HUES64 (cell line): Measurements from ENCODE around the gene FRMPD1.

Experiments used
- H3K27ac ChIP-seq: 2 replicates; pipeline ENCODE4 v1.7.0; 2013; ENCODE audit warnings: low read depth, low read length, inconsistent platforms
- H3K27me3 ChIP-seq: 2 replicates; pipeline ENCODE4 v1.6.1; 2013; ENCODE audit warnings: mild to moderate bottlenecking, low read length; ENCODE audit not compliant: insufficient read depth
- H3K36me3 ChIP-seq: 2 replicates; pipeline ENCODE4 v1.6.1; 2013; ENCODE audit warnings: mild to moderate bottlenecking, low read length; ENCODE audit not compliant: insufficient read depth
- H3K4me1 ChIP-seq: 2 replicates; pipeline ENCODE4 v1.6.1; 2013; ENCODE audit warnings: mild to moderate bottlenecking, low read length, moderate library complexity; ENCODE audit not compliant: insufficient read depth
- H3K4me3 ChIP-seq: 2 replicates; pipeline ENCODE4 v1.5.1; 2013; ENCODE audit warnings: mild to moderate bottlenecking, low read length, moderate library complexity
- H3K9ac ChIP-seq: 2 replicates; pipeline ENCODE4 v1.6.1; 2013; ENCODE audit warnings: mild to moderate bottlenecking, low read depth, low read length
- H3K9me3 ChIP-seq: 2 replicates; pipeline ENCODE4 v1.6.1; 2013; ENCODE audit warnings: low read depth, low read length; ENCODE audit not compliant: insufficient read depth
- WGBS: fragments of 150-250, 120-280 bp; methylation state at CpG from one replicate; pipeline ENCODE4 v1.1.7; 2013; ENCODE audit warnings: missing lambda C conversion rate; 5-methylcytosine and 5-hydroxymethylcytosine counted together

The FRMPD1 gene

DNA sequence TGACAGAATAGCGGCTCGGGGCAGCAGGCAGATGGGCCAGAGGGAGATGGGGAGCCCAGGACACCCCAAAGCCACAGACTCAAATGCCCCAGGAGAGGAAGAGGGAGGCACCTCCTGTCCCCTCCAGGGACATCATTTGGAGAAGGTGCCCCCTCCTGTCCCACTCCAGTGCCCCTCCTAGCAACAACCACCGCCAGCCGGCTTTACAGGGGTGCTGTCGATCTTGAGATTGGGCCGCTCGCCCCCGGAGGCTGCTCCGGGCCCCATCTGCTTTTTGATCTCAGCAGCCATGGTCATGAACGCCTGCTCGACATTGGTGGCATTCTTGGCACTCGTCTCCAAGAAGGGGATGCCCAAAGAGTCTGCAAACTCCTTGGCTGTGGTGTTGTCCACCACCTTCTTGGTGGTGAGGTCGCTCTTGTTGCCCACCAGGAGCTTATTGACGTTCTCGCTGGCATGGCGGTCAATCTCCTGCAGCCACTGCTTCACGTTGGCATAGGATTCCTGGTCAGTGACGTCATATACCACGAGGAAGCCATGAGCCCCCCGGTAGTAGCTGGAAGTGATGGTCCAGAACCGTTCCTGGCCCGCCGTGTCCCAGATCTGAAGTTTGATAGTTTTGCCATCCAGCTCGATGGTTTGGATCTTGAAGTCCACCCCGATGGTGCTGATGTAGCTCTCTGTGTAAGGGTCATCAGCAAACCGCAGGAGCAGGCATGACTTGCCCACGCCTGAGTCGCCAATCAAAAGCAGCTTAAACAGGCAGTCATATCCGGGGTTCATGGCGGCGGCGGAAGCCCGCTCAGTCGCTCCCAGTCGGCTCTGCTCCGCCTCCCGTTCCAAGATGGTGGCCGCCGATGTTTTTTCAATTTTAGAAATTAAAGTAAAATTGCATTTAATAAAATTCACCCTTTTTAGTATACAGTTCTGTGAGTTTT is 14.0 kb upstream of the FRMPD1 start:
- no peak overlapping the region for H3K4me3 ChIP-seq
- 95% methylated on average over 37 of the region's 39 CpGs for WGBS
- no peak overlapping the region for H3K27ac ChIP-seq
- no peaks in the 10 kb centered on the region for H3K4me1 ChIP-seq
- H3K9ac ChIP-seq, result no peak overlapping the region
- no peaks in the 10 kb centered on the region for H3K36me3 ChIP-seq
- H3K9me3 ChIP-seq, result no peaks in the 10 kb centered on the region
- H3K27me3 ChIP-seq, result no peaks in the 10 kb centered on the region

DNA sequence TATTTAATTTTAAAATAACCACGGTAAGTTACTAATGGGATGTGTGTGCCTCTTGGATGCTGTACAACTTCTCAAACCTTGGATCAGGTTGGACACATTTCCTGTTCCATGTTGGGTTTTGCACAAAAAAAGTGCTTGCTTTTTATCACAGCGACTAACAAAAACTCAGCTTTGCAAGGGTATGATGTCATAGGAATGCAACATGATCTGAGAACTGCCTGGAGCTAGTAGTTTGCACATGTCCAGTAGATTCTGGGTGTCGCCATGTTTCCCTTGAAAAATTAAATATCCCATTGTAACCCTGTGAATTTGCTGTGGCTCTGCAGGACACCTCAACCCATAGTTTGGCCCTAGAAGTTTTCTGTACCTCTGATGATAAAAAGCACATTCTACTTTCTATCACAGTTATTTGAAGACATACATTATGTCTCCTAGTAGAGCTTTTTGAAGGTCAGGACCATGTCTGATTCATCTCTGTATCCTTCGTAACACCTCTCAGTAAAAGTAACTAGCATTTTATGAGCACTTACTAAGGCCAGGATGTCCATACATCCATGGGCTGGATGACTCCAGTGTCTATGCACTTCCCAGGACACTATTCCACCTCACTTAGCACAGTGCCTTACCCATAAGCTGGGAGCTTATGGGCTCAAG is 11.5 kb upstream of the FRMPD1 start:
- Histone ChIP-seq H3K36me3 (no peaks in the 10 kb centered on the region), H3K4me3 (no peak overlapping the region), H3K9me3 (no peaks in the 10 kb centered on the region), H3K9ac (no peak overlapping the region), H3K27ac (no peak overlapping the region), H3K27me3 (0 out of 2 replicates have a peak, but pooled peaks cover 4% of the 10 kb centered on the region), H3K4me1 (no peaks in the 10 kb centered on the region)
- 95% methylated on average over 4 of the region's 4 CpGs for WGBS

DNA sequence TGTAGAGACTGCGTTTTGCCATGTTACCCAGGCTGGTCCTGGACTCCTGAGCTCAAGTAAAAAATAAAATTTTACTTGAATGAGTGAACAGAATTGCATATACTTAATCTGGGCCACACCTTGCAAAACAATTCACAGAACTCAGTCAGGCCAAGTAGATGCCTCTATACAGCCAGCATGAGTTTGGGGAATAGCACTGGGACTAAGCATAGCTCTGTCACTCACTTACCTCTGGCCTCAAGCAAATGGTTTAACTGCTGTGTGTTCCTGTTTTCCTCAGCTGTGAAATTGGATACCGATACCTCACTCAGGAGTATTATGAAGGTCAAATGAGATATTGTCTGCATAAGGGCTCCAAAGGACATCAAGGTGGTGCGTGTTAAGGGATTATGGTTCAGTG is 10.9 kb upstream of the FRMPD1 start:
- WGBS, result 86% methylated on average over 3 of the region's 3 CpGs
- no peaks in the 10 kb centered on the region for H3K36me3 ChIP-seq
- no peaks in the 10 kb centered on the region for H3K9me3 ChIP-seq
- H3K27me3 ChIP-seq, result peaks cover 9% of the 10 kb centered on the region; the same call in 1 of the 2 replicates
- no peak overlapping the region for H3K4me3 ChIP-seq
- H3K9ac ChIP-seq, result no peak overlapping the region
- H3K27ac ChIP-seq, result no peak overlapping the region
- H3K4me1 ChIP-seq, result no peaks in the 10 kb centered on the region

DNA sequence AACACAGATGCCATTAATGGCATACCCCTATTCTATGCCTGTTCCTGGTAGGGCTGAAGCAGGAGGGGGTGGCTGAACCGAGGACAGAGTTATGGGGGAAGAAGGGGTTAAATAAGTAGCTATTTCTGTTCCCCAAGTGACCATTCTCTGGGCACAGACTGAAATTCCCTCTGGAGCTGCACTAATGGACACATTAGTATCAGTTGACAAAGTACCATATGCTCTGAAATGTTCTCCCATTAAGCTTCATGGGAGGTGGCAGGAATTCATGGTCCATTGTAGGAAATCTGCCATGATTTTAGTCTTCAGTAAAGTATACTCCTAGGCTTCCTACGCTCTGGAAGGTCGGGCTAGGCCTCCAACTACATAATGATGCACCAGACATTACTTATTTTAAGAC is 10.5 kb upstream of the FRMPD1 start:
- H3K36me3 ChIP-seq, result no peaks in the 10 kb centered on the region
- no peak overlapping the region for H3K4me3 ChIP-seq
- 90% methylated on average over 3 of the region's 3 CpGs for WGBS
- H3K4me1 ChIP-seq, result no peaks in the 10 kb centered on the region
- no peak overlapping the region for H3K27ac ChIP-seq
- H3K9me3 ChIP-seq, result no peaks in the 10 kb centered on the region
- no peak overlapping the region for H3K9ac ChIP-seq
- H3K27me3 ChIP-seq, result peaks cover 13% of the 10 kb centered on the region; the same call in 1 of the 2 replicates

DNA sequence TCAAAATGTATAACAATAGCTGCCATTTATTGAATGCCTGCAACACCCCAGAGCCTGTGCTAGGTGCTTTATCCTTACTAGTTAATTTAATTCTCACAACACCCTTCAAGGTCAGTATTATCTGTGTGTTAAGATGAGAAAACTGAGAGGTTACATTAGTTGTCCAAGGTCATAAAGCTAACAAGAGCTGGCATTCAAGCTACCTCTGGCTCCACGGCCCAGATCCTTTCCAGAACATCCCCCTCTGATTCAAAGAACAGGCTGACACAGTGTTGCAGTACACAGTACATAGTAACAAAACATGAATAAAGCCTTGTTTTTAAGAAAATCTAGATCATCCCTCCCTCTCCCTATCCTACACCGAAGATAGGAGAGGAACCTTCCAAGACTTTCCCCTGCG is 9.4 kb upstream of the FRMPD1 start:
- Histone ChIP-seq H3K4me3 (no peak overlapping the region), H3K36me3 (no peaks in the 10 kb centered on the region), H3K27ac (no peak overlapping the region), H3K4me1 (no peaks in the 10 kb centered on the region), H3K9ac (no peak overlapping the region), H3K27me3 (peaks cover 24% of the 10 kb centered on the region), H3K9me3 (no peaks in the 10 kb centered on the region)
- WGBS, result 94% methylated on average over 3 of the region's 3 CpGs

DNA sequence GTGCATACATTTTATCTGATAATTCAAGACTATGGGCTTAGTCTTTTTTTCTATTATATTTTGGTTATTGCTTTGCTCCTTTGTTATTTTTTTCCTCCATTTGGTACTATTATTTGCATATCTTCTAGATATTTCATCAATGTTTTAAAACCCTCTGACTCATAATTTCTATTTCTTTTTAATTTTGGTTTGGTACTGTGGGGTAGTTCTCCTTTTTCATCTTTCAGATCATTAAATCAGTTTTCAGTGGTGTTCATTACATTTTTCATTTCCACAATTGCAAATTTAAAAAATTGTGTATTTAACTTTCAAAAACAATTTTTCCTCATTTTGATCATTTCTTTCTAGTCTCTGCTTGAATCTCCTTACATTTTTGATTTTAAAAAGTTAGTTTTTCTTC is 7.5 kb upstream of the FRMPD1 start:
- Histone ChIP-seq H3K9me3 (no peaks in the 10 kb centered on the region), H3K36me3 (no peaks in the 10 kb centered on the region), H3K4me1 (no peaks in the 10 kb centered on the region), H3K27ac (no peak overlapping the region), H3K9ac (no peak overlapping the region), H3K4me3 (no peak overlapping the region), H3K27me3 (peaks cover 39% of the 10 kb centered on the region)

DNA sequence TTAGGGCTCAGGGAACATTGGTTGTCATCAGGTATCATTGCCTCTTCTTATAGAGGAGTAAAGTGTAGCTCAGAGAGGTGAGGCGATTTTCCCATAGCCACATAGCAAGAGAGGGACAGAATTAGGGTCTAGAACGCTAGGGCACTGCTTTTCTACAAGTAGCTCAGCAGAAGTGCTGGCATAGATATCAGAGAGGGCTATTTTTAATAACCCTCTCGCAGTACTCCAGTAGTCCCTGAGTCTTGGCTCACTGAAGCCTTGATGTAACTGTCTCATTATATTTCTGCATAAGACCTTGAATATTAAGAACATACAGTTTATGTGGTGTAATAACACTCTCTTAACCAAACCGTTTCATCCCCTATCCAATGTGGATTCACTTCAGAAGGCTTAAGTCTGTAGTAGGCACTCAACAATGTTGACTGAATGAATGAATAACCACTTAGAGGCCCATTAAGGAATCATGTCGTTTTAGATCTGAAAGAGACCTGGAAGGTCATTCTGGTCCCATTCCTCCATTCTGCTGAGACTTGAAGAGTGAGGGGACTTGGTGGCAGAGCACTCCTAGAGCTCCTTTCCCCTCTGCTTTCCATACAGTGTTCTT is 4.7 kb upstream of the FRMPD1 start:
- H3K9ac ChIP-seq, result no peak overlapping the region

DNA sequence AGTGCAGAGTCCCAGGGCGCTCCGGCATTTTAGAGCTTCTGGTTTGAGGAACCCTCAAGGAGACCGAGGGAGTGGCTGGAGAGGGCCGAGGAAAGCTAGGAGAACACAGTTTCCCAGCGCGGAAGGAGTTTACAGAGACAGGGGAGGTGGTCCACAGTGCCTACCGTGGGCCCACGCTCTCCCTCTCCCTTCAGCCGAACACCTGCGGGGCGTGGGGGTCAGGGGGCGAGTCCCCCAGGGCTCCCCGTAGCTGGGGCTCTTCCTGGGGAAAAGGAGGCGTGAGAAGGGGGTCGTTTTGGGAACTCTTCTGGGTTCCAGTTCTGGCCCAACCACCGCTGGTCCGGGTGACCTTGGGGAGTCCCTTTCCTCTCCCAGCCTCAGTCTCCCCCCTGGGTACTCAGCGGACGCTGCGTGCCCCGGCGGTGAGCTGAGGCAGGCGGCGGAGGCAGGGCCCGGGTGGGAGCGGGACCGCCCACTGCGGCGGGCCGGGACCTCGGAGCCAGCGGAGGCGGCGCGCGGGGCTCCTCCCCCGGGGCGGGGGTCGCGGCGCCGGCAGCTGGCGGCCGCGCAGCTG is 368 bp upstream of the FRMPD1 start:
- no peaks in the 10 kb centered on the region for H3K36me3 ChIP-seq
- H3K27ac ChIP-seq, result no peak overlapping the region
- H3K9me3 ChIP-seq, result no peaks in the 10 kb centered on the region
- peak overlapping the region; percentile 78 for H3K4me3 ChIP-seq
- H3K9ac ChIP-seq, result no peak overlapping the region; the same call in 1 of the 2 replicates
- WGBS, result 16% methylated on average over 41 of the region's 45 CpGs
- 0 out of 2 replicates have a peak, but pooled peaks cover 3% of the 10 kb centered on the region for H3K4me1 ChIP-seq
- peaks cover 93% of the 10 kb centered on the region for H3K27me3 ChIP-seq

More for the DNA sequence above, 4.7 kb upstream of the FRMPD1 start:
- 79% methylated on average over 5 of the region's 5 CpGs for WGBS
- H3K9me3 ChIP-seq, result no peaks in the 10 kb centered on the region
- H3K36me3 ChIP-seq, result no peaks in the 10 kb centered on the region
- H3K27me3 ChIP-seq, result peaks cover 66% of the 10 kb centered on the region
- H3K27ac ChIP-seq, result no peak overlapping the region
- no peaks in the 10 kb centered on the region for H3K4me1 ChIP-seq
- H3K4me3 ChIP-seq, result no peak overlapping the region

DNA sequence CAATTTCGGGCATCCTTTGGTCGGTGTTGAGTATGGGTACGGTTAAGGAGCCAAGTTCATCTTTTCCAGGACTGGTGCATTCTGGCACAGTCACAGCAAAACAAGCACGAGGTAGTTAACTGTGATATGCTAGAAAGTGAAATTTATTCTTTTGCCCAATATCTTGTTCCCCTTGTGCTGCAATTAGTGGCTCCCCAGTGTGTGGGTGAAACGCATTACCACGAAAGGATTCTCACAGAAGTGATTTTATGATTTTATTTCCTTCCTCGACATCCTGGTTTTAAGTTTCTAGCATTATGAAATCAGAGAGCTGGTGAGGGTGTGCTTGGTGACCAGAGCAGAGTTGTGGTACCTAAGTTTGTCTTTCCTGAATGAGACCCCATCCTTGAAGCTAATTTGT is 1.5 kb downstream of the FRMPD1 start:
- H3K9me3 ChIP-seq, result no peaks in the 10 kb centered on the region
- H3K27me3 ChIP-seq, result peaks cover 86% of the 10 kb centered on the region
- 0 out of 2 replicates have a peak, but pooled peaks cover 3% of the 10 kb centered on the region for H3K4me1 ChIP-seq
- no peak overlapping the region for H3K4me3 ChIP-seq
- WGBS, result 89% methylated on average over 7 of the region's 7 CpGs
- H3K36me3 ChIP-seq, result no peaks in the 10 kb centered on the region
- H3K27ac ChIP-seq, result no peak overlapping the region
- no peak overlapping the region for H3K9ac ChIP-seq

DNA sequence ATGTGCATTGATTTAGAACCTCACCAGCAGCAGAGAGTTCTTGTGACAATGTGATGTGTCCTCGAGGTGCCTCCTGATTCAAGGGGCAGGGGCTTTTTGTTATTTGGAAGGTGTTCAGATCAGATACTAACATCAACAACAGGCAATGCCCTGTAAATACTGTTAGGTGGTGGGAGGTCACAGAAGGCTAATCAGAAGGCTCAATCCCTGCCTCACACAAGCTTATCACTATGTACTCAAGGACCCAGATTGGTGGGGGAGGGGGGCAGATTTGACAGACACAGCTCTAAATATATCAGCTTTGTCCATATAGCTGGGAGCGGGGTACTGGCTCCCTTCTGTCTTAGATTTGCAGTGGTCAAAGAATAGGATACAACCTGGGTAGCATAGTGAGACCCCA is 2.6 kb downstream of the FRMPD1 start:
- Histone ChIP-seq H3K4me3 (no peak overlapping the region), H3K4me1 (0 out of 2 replicates have a peak, but pooled peaks cover 3% of the 10 kb centered on the region), H3K36me3 (no peaks in the 10 kb centered on the region), H3K9me3 (no peaks in the 10 kb centered on the region), H3K27ac (no peak overlapping the region), H3K27me3 (peaks cover 81% of the 10 kb centered on the region), H3K9ac (no peak overlapping the region)
- WGBS, result 88% methylated on average over 2 of the region's 2 CpGs

DNA sequence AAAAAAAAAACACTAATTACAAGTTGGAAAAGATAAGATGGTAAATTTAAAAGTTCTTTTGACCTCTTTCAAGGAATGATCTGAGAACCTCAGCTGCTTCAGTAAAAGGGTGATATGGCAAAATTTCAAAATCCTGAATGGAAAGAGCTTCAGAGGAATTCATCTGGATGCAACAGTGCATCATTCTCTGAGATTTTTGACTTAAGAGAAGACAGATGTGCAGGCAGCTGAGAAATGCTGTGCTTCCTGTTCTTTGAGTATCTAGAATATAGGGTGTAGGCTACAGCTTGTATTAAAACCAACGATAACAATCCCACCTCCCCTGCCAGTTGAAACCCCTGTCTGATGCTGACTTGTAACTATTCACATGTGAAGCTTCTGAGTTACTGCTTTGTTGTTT is 6.2 kb downstream of the FRMPD1 start:
- H3K9ac ChIP-seq, result no peak overlapping the region
- no peak overlapping the region for H3K27ac ChIP-seq
- no peaks in the 10 kb centered on the region for H3K36me3 ChIP-seq
- H3K4me3 ChIP-seq, result no peak overlapping the region
- H3K9me3 ChIP-seq, result no peaks in the 10 kb centered on the region
- WGBS, result 100% methylated on average over 1 of the region's 1 CpG
- H3K4me1 ChIP-seq, result no peaks in the 10 kb centered on the region
- H3K27me3 ChIP-seq, result peaks cover 52% of the 10 kb centered on the region
